Measurements from ENCODE around the gene HCAR3. TPM values are rescaled to one million over a fixed set of nuclear protein-coding genes. Genes with fewer than 3 reads are reported as not detected.
"Not testable (repeated sequence)": the region's sequence is repeated elsewhere in the genome, so short reads cannot be mapped to it uniquely, and the experiment has no call there.

HCAR3 gene
- not detected for total RNA-seq

DNA sequence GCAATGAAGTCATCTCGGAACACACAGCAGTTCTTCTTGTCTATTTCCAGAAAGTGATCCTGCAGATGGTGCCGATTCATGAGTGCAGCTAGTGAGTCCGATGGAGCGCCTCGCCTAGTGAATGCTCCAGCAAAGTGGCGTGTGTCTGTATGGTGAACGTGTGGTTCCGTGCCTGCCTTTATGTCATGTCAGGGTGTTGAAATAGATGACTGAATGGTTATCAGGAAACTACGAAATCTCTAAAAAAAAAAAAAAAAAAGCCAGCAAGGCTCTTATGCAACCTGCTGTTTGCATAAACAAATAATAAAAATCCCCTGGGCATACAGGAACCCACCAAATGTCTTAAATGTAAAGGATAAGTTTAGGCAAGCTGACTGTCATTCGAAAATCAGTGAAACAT lies at the start of gene HCAR3:
Gene HCAR3, minus strand, starts transcription at position 154 of the 400 bp plus-strand sequence. Its CDS starts 74 bp downstream, at position 80.
- H3K27ac ChIP-seq; DNase-seq; H3K36me3 ChIP-seq; H3K4me1 ChIP-seq; H3K4me3 ChIP-seq; H3K9me3 ChIP-seq; H3K27me3 ChIP-seq; intact Hi-C loops (cut with DNase I; ENCODE audit: low total_unique reads): not testable (repeated sequence)

DNA sequence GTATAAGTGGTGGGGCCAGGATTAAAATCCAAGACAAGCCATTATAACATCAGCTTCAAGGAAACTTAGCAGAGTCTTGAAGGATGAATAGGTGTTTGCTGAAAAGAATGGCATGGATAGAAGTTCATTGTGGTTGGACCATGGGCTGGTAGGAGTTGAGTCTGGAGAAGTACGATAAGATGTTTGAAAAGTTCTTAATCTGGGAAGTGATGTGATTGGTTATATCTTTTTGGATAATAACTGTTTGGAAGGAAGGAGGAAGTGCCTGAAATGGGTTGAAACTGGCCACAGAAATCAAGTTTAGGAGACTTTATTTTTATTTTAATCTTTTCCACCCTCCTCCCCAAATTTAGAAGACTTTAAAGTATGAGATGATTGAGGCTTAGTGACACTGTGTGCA lies 41.0 kb upstream of the HCAR3 start:
- TF ChIP-seq, protein P1, sequence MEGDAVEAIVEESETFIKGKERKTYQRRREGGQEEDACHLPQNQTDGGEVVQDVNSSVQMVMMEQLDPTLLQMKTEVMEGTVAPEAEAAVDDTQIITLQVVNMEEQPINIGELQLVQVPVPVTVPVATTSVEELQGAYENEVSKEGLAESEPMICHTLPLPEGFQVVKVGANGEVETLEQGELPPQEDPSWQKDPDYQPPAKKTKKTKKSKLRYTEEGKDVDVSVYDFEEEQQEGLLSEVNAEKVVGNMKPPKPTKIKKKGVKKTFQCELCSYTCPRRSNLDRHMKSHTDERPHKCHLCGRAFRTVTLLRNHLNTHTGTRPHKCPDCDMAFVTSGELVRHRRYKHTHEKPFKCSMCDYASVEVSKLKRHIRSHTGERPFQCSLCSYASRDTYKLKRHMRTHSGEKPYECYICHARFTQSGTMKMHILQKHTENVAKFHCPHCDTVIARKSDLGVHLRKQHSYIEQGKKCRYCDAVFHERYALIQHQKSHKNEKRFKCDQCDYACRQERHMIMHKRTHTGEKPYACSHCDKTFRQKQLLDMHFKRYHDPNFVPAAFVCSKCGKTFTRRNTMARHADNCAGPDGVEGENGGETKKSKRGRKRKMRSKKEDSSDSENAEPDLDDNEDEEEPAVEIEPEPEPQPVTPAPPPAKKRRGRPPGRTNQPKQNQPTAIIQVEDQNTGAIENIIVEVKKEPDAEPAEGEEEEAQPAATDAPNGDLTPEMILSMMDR (IDR thresholded peaks at IDR 0.05): no peak
- no peak for TF ChIP-seq POLR2A (IDR thresholded peaks at IDR 0.05)
- Histone ChIP-seq H3K36me3 (no peaks in the 10 kb centered on the region), H3K9me3 (no peaks in the 10 kb centered on the region), H3K4me3 (no peak overlapping the region), H3K4me1 (no peaks in the 10 kb centered on the region), H3K27me3 (no peaks in the 10 kb centered on the region), H3K27ac (no peak overlapping the region)
- DNase-seq: no peak
- intact Hi-C loops (cut with DNase I; ENCODE audit: low total_unique reads): no loop called here

DNA sequence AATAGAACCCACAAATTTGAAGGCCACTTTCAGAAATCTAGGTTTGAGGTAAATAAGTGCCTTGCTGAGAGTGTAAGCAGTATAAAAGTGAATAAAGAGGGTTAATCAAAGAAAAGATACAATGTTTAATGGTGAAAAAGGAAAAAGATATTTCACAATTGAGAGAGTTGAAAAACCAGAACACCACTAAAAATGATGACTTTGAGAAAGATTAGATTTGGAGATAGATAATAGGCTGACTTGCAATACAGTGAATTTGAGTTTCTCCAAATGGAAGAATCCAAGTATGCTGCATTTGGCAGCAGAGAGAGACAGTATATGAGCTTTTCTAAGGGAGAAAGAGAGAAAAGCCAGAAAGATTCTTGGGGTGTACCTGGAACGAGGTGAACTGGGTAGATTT lies 38.2 kb upstream of the HCAR3 start:
- H3K4me1 ChIP-seq: no peaks in the 10 kb centered on the region
- no peak overlapping the region for H3K4me3 ChIP-seq
- TF ChIP-seq, protein P1 (IDR thresholded peaks at IDR 0.05): no peak
- TF ChIP-seq POLR2A (IDR thresholded peaks at IDR 0.05): no peak
- no peaks in the 10 kb centered on the region for H3K27me3 ChIP-seq
- intact Hi-C loops (cut with DNase I; ENCODE audit: low total_unique reads): no loop called here
- H3K9me3 ChIP-seq: no peaks in the 10 kb centered on the region
- no peaks in the 10 kb centered on the region for H3K36me3 ChIP-seq
- H3K27ac ChIP-seq: no peak overlapping the region
- no peak for DNase-seq

DNA sequence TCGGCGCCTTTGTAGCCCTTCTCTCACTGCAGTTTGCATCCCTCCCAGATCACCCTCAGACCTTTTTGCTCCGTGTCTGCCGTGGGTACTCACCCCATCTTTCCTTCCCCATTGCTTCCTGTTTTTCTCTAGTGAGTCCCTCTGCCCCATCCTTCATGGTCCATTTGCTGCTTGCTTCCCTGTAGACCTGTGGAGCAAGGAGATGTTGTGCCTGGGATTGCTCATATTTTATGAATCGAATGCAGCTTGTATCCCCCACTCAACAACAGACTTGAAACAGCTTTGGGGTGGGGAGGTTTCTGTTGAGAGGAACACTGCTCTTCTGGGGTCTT lies 36.7 kb upstream of the HCAR3 start:
- DNase-seq: no peak
- Histone ChIP-seq H3K4me3 (peak overlapping the region; percentile 87 to 90), H3K9me3 (no peaks in the 10 kb centered on the region), H3K36me3 (no peaks in the 10 kb centered on the region), H3K27me3 (no peaks in the 10 kb centered on the region), H3K27ac (peak overlapping the region; percentile 84), H3K4me1 (no peaks in the 10 kb centered on the region)
- intact Hi-C loops (cut with DNase I; ENCODE audit: low total_unique reads): no loop called here
- no peak for TF ChIP-seq POLR2A (IDR thresholded peaks at IDR 0.05)
- TF ChIP-seq, protein P1 (IDR thresholded peaks at IDR 0.05): no peak

DNA sequence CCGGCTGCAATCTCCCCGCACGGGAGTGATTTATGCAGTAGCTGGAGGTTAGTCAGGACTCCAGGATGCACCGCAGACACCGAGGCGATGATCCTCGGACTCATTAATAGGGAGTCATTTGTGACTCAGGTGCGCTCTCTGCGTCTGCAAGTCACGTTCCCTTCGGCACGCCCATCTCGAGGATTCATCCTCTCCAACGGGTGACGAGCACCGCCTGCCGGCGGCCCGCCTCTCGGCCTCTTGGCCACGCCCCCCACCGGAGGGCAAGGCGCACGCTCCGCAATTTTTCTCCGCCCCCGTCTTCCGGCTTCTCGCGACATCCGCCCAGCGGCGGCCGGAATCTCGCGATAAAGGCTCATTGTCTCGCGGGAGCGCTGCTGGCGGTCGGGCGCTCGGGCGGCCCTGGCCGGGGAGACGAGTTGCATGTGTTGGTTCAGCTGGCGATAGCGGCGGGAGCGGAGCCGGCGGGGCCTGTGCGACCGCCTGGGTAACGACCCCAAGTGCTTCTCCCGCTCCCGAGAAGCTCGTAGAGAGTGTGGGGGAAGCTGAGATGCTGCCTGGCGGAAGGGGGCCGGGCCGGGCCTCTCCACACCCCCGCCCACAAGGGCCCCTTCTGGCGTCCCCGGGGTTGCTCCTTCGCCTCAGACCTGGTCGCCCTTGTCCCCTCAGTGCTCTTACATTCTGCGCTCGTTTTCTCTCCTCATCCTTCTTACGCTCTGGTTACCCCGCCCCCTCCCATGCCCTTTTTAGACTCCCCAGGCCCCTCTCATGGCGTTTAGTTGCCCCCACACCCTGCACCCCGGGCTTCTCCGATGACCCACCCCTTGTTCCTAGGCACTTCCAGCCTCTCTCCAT lies 36.1 kb upstream of the HCAR3 start, which contains the start of gene DENR:
Gene DENR, plus strand, starts transcription at position 361 of the 855 bp plus-strand sequence. CDS start 878 bp downstream, outside the sequence.
- TF ChIP-seq, protein P1 (IDR thresholded peaks at IDR 0.05): peak; percentile 65 to 95 (median 88)
- TF ChIP-seq POLR2A (IDR thresholded peaks at IDR 0.05): peak; percentile 38 to 81
- Histone ChIP-seq H3K4me1 (no peaks in the 10 kb centered on the region), H3K4me3 (peak within 1 kb of the TSS; percentile 87 to 90), H3K36me3 (no peaks in the 10 kb centered on the region), H3K27me3 (no peaks in the 10 kb centered on the region), H3K27ac (peak within 1 kb of the TSS; percentile 84), H3K9me3 (no peaks in the 10 kb centered on the region)
- peak; percentile 98 to 99 for DNase-seq
- intact Hi-C loops (cut with DNase I; ENCODE audit: low total_unique reads): no loop called here

DNA sequence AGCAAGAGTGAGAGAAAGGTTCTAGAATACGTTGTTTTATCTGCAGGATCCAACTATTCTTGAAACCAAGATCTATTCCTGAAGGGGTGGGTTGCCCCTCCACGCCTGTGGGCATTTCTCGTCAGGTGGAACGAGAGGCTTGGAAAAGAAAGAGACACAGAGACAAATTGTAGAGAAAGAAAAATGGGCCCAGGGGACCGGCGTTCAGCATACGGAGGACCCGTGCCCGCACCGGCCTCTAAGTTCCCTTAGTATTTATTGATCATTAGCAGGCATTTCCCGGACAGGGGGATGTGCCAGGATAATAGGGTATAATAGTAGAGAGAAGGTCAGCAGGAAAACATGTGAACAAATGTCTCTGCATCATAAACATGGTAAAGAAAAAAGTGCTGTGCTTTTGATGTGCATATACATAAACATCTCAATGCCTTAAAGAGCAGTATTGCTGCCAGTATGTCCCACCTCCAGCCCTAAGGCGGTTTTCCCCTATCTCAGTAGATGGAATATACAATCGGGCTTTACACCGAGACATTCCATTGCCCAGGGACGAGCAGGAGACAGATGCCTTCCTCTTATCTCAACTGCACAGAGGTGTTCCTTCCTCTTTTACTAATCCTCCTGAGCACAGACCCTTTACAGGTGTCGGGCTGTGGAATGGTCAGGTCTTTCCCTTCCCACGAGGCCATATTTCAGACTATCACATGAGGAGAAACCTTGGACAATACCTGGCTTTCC lies 34.3 kb upstream of the HCAR3 start:
- DNase-seq; H3K9me3 ChIP-seq; H3K4me3 ChIP-seq; intact Hi-C loops (cut with DNase I; ENCODE audit: low total_unique reads); H3K27ac ChIP-seq; H3K4me1 ChIP-seq; H3K36me3 ChIP-seq; H3K27me3 ChIP-seq: not testable (repeated sequence)
